SH-SY5Y (cell line): ENCODE measurements around the gene BACH2.

Experiments used
- GATA2 ChIP-seq: IDR thresholded peaks from 2 replicates; pipeline ENCODE4 v1.6.1; 2011; ENCODE audit warnings: mild to moderate bottlenecking, low read depth, low read length
- GATA3 ChIP-seq: IDR thresholded peaks from 2 replicates; pipeline ENCODE4 v1.6.1; 2011; ENCODE audit warnings: low read depth, mild to moderate bottlenecking, low read length, moderate library complexity

- no peak for TF ChIP-seq GATA2
- no peak for TF ChIP-seq GATA3
Measured at GRCh38 chr6:90264561-90264960, 32.1 kb downstream of the BACH2 start.
